H1 (cell line): ENCODE results near the gene KLHL14. TPM values are rescaled to one million over a fixed set of nuclear protein-coding genes. Genes with fewer than 3 reads are reported as not detected.

Source experiments
- CTCF ChIA-PET: fragments of 300-600 bp; sonication (Branson Sonifier 250); formaldehyde crosslinking; loops from one replicate; lab custom pipeline; 2021; ENCODE audit not compliant: partially characterized antibody; lab: Charles Lee
- POLR2A ChIA-PET: fragments of 300-600 bp; sonication (Branson Sonifier 250); formaldehyde crosslinking; loops from one replicate; lab custom pipeline; 2021; ENCODE audit warnings: inconsistent platforms; ENCODE audit not compliant: partially characterized antibody; lab: Charles Lee
- DNase-seq, 2 experiments: peaks; one replicate each; pipeline versions ENCODE4 v3.0.0 to v3.0.0-alpha.2; 2010 to 2022; ENCODE audit warnings: low spot score in 2 of 2, low read depth in 1 of 2, mixed read lengths in 1 of 2
- FAIRE-seq: peaks from 2 replicates; lab custom pipeline; 2011; peaks lifted over from hg19 to GRCh38; lab: Jason Lieb, UNC
- H2AFZ ChIP-seq: 2 replicates; pipeline ENCODE4 v1.8.1; 2012; ENCODE audit warnings: low read length, inconsistent platforms
- H2AK5ac ChIP-seq: 2 replicates; pipeline ENCODE4 v1.6.1; 2013; ENCODE audit warnings: low read depth, low read length
- H2BK120ac ChIP-seq: replicated peaks from 2 replicates; pipeline ENCODE3; 2013; ENCODE audit warnings: low read depth, low read length, inconsistent platforms
- H2BK12ac ChIP-seq: 2 replicates; pipeline ENCODE4 v1.6.1; 2013; ENCODE audit warnings: low read depth, low read length
- H2BK15ac ChIP-seq: 2 replicates; pipeline ENCODE4 v1.6.1; 2013; ENCODE audit warnings: low read length
- H2BK20ac ChIP-seq: 2 replicates; pipeline ENCODE4 v1.6.1; 2013; ENCODE audit warnings: low read length
- H2BK5ac ChIP-seq: 2 replicates; pipeline ENCODE4 v1.6.1; 2013; ENCODE audit warnings: low read depth, low read length
- H3K14ac ChIP-seq: 2 replicates; pipeline ENCODE4 v1.6.1; 2013; ENCODE audit warnings: inconsistent platforms; ENCODE audit not compliant: insufficient read length
- H3K18ac ChIP-seq: 2 replicates; pipeline ENCODE4 v1.6.1; 2013; ENCODE audit warnings: low read length; ENCODE audit errors: extremely low read depth
- H3K23ac ChIP-seq: 2 replicates; pipeline ENCODE4 v1.6.1; 2013; ENCODE audit warnings: inconsistent platforms; ENCODE audit not compliant: insufficient read length
- H3K23me2 ChIP-seq: 2 replicates; pipeline ENCODE4 v1.6.1; 2013; ENCODE audit warnings: low read depth, low read length
- H3K27ac ChIP-seq: 2 replicates; pipeline ENCODE4 v1.6.1; 2011; ENCODE audit warnings: low read depth, low read length, inconsistent platforms
- H3K27me3 ChIP-seq, 4 experiments: replicated peaks in 1 of 4; 1 replicate in 1 of 4; 2 replicates in 3 of 4; pipeline versions ENCODE4 v1.6.1 to v1.8.1; 2011 to 2013; ENCODE audit warnings: low read length in 3 of 4, mild to moderate bottlenecking in 3 of 4, inconsistent platforms in 2 of 4, mixed read lengths in 2 of 4, moderate library complexity in 1 of 4; ENCODE audit not compliant: control insufficient read depth in 3 of 4, insufficient read depth in 3 of 4; ENCODE audit errors: extremely low read depth in 1 of 4
- H3K36me3 ChIP-seq, 4 experiments: 2 replicates each; pipeline versions ENCODE4 v1.6.1 to v1.8.1; 2011 to 2013; ENCODE audit warnings: mild to moderate bottlenecking in 4 of 4, low read length in 3 of 4, moderate library complexity in 2 of 4, control low read depth in 1 of 4, inconsistent platforms in 1 of 4; ENCODE audit not compliant: insufficient read depth in 4 of 4, control insufficient read depth in 2 of 4
- H3K4ac ChIP-seq: replicated peaks from 2 replicates; pipeline ENCODE3; 2013; ENCODE audit warnings: low read length, low read depth, mixed read lengths, inconsistent platforms; ENCODE audit not compliant: insufficient read length
- H3K4me1 ChIP-seq, 4 experiments: replicated peaks in 1 of 4; 1 replicate in 1 of 4; 2 replicates in 3 of 4; pipeline versions ENCODE4 v1.6.1 to v1.8.1; 2011 to 2013; ENCODE audit warnings: low read length in 3 of 4, inconsistent platforms in 2 of 4, mixed read lengths in 1 of 4; ENCODE audit not compliant: insufficient read depth in 4 of 4, control insufficient read depth in 3 of 4
- H3K4me2 ChIP-seq, 2 experiments: 2 replicates each; pipeline versions ENCODE4 v1.6.1 to v1.8.1; 2011 to 2013; ENCODE audit warnings: low read depth in 2 of 2, low read length in 2 of 2, control low read depth in 1 of 2, inconsistent platforms in 1 of 2, mild to moderate bottlenecking in 1 of 2; ENCODE audit not compliant: insufficient read depth in 1 of 2
- H3K4me3 ChIP-seq, 4 experiments: fragments of 200-600, 300-600 bp in 1 of 4; sonication (generic), shearing (Covaris generic), sonication (Bioruptor Twin) in 1 of 4; 2 replicates each; pipeline versions ENCODE4 v1.5.1 to v1.8.1; 2011 to 2016; ENCODE audit warnings: low read length in 4 of 4, low read depth in 3 of 4, control low read depth in 2 of 4, inconsistent platforms in 2 of 4, mild to moderate bottlenecking in 2 of 4, mixed read lengths in 1 of 4, moderate library complexity in 1 of 4; ENCODE audit not compliant: insufficient read depth in 2 of 4; ENCODE audit errors: extremely low read depth in 1 of 4
- H3K56ac ChIP-seq: replicated peaks from 2 replicates; pipeline ENCODE3; 2013; ENCODE audit warnings: low read depth, mild to moderate bottlenecking, mixed read lengths, low read length, inconsistent platforms; ENCODE audit not compliant: insufficient read length
- H3K79me1 ChIP-seq: 2 replicates; pipeline ENCODE4 v1.6.1; 2013; ENCODE audit warnings: low read depth, low read length, control low read depth
- H3K79me2 ChIP-seq, 2 experiments: 2 replicates each; pipeline versions ENCODE4 v1.6.1 to v1.8.1; 2012 to 2013; ENCODE audit warnings: low read length in 2 of 2, mild to moderate bottlenecking in 2 of 2, inconsistent platforms in 1 of 2; ENCODE audit not compliant: insufficient read depth in 2 of 2, control insufficient read depth in 1 of 2
- H3K9ac ChIP-seq, 4 experiments: replicated peaks in 1 of 4; 1 replicate in 1 of 4; 2 replicates in 3 of 4; pipeline versions ENCODE4 v1.6.1 to v1.8.1; 2011 to 2013; ENCODE audit warnings: low read depth in 3 of 4, low read length in 3 of 4, control low read depth in 2 of 4, mild to moderate bottlenecking in 2 of 4, moderate library complexity in 2 of 4, inconsistent platforms in 1 of 4; ENCODE audit errors: extremely low read depth in 1 of 4
- H3K9me3 ChIP-seq, 2 experiments: 2 replicates each; pipeline versions ENCODE4 v1.6.1 to v1.8.1; 2012 to 2013; ENCODE audit warnings: mild to moderate bottlenecking in 2 of 2, moderate library complexity in 2 of 2, control low read depth in 1 of 2, inconsistent platforms in 1 of 2, low read depth in 1 of 2, low read length in 1 of 2, mixed read lengths in 1 of 2; ENCODE audit not compliant: insufficient read depth in 2 of 2
- H4K20me1 ChIP-seq, 2 experiments: replicated peaks in 1 of 2; 2 replicates each; pipeline versions ENCODE3 to v1.8.1; 2011 to 2013; ENCODE audit warnings: inconsistent platforms in 2 of 2, low read length in 2 of 2, mild to moderate bottlenecking in 1 of 2; ENCODE audit not compliant: insufficient read depth in 2 of 2, control insufficient read depth in 1 of 2
- H4K5ac ChIP-seq: 2 replicates; pipeline ENCODE4 v1.6.1; 2013; ENCODE audit warnings: low read length, low read depth, mixed read lengths, inconsistent platforms; ENCODE audit not compliant: insufficient read length
- H4K8ac ChIP-seq: 2 replicates; pipeline ENCODE4 v1.8.0; 2013; ENCODE audit warnings: mild to moderate bottlenecking, moderate library complexity, low read length, inconsistent platforms; ENCODE audit not compliant: insufficient read depth; ENCODE audit errors: extremely low read depth
- H4K91ac ChIP-seq: replicated peaks from 2 replicates; pipeline ENCODE3; 2013; ENCODE audit warnings: low read length, mixed read lengths, inconsistent platforms; ENCODE audit not compliant: insufficient read length
- ATF3 ChIP-seq: IDR thresholded peaks from 2 replicates; pipeline ENCODE4 v1.6.1; 2011; ENCODE audit warnings: low read depth, mild to moderate bottlenecking, low read length; ENCODE audit not compliant: insufficient read depth
- BACH1 ChIP-seq: IDR thresholded peaks from 2 replicates; pipeline ENCODE4 v1.6.1; 2012; ENCODE audit warnings: low read length, improper control_type of control experiment
- RBBP5 ChIP-seq: IDR thresholded peaks from 2 replicates; pipeline ENCODE4 v1.7.1; 2012; ENCODE audit warnings: low read depth, mild to moderate bottlenecking, inconsistent platforms, low read length, moderate library complexity, borderline replicate concordance
- SP1 ChIP-seq: IDR thresholded peaks from 2 replicates; pipeline ENCODE4 v1.6.1; 2011; ENCODE audit warnings: low read depth, low read length
- WGBS, 2 experiments: shearing (Covaris generic) in 1 of 2; methylation state at CpG; one replicate each; pipeline versions ENCODE4 v1.1.6 to v1.1.7; 2013 to 2015; ENCODE audit warnings: low lambda C conversion rate in 2 of 2, mixed read lengths in 2 of 2, inconsistent platforms in 1 of 2, low coverage in 1 of 2, missing lambda C conversion rate in 1 of 2; ENCODE audit not compliant: insufficient replicate concordance in 2 of 2, insufficient coverage in 1 of 2, insufficient read length in 1 of 2; ENCODE audit errors: extremely low coverage in 1 of 2, missing lambda C conversion rate in 1 of 2; 5-methylcytosine and 5-hydroxymethylcytosine counted together
- polyA plus RNA-seq, 7 experiments: library from polyadenylated mRNA; depleted of rRNA in 3 of 7; stranded (reverse) in 5 of 7; unstranded in 2 of 7; fragments of >200 nt in 5 of 7; fragments of 200-250 nt in 2 of 7; gene quantifications; 1 replicate in 5 of 7; 2 replicates in 1 of 7; 4 replicates in 1 of 7; pipeline versions ENCODE4 v1.2.1 to v1.2.3, GENCODE V29; 2011 to 2013; ENCODE audit warnings: missing spikeins in 2 of 7, mixed read lengths in 2 of 7
- total RNA-seq: library from RNA; stranded (reverse); fragmentation: NEBNext Ultra II Directional; extraction: Animal tissue kit (Norgen Biotek cat#: 25700); gene quantifications from 2 replicates; pipeline ENCODE4 v1.2.1, GENCODE V29; 2021

The KLHL14 gene
- total and polyA plus RNA-seq, 2 of the 8 experiments (the other 6 are each of a cell fraction or from before 2014, with no cell fraction given): 1.1 to 1.2 TPM

DNA sequence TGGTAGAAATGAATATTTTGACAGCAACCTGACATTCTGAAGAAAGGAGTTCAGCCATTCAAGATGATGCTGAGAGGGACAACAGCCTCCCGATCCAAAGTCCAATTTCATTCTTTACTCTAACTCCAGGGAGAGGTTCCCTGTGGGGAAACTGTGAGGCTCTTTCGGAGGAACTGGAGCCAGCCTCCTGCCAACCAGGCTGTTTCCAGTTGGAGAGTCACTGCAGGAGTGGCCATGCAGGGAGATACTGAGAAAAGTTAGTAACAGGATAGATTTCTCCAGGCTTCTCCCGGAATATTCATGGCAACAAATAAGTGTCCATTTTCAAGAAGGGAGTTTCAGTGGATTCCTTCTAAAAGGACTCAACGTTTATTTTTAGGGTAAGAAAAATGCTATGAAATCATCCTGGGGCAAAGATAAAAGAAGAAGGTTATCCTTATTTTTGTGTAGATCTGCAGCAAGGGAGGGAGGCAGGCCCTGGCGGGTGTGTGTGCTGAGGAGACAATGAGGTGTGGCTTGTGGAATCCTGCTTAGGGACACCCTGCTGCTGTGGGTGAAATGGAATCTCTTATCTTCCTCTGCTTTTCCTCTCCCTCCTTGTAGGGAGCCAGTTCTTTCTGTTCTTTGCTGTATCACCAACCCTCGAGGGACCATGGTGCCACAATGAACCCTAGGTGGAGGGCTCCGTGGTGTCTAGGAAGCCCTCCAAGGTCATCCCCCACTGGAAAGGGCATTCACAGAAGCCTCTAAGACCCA is 18.1 kb downstream of the KLHL14 start:
- ChIA-PET POLR2A (interaction anchor here (0.9 to 1.3 kb wide), 2 partner anchors 16 to 18 kb away, joined by 3 to 4 read pairs; partner anchors contain the start of gene KLHL14), CTCF (interaction anchor here (1.1 to 1.2 kb wide), 2 partner anchors 9 to 40 kb away, joined by 3 read pairs; no protein-coding TSS in a partner anchor)
- 40% methylated on average over 7 of the region's 7 CpGs; no CpG with 5 or more reads in 1 of the 2 experiments for WGBS, 2 experiments

More for the DNA sequence above, 18.1 kb downstream of the KLHL14 start:
- Histone ChIP-seq H2BK20ac (no peak overlapping the region; the same call in 1 of the 2 replicates), H3K9ac (no peak overlapping the region; a peak in 1 of 7 replicates), H3K23me2 (no peaks in the 10 kb centered on the region), H3K27ac (no peak overlapping the region), H2AFZ (peak overlapping the region; percentile 21; the same call in 1 of the 2 replicates), H4K20me1 (no peaks in the 10 kb centered on the region), H3K36me3 (no peaks in the 10 kb centered on the region), H2BK120ac (no peak overlapping the region), H3K79me1 (no peaks in the 10 kb centered on the region), H2BK5ac (peak overlapping the region; percentile 38; the same call in 1 of the 2 replicates), H3K9me3 (no peaks in the 10 kb centered on the region), H3K79me2 (no peaks in the 10 kb centered on the region), H3K56ac (no peak overlapping the region), H3K14ac (no peak overlapping the region), H2BK12ac (no peak overlapping the region), H3K23ac (no peak overlapping the region), H3K4me2 (peak overlapping the region; percentile 25 to 53; a peak in 3 of 4 replicates), H3K4ac (no peak overlapping the region), H4K8ac (no peak overlapping the region), H3K4me1 (peaks cover 5 to 19% (median 8%) of the 10 kb centered on the region in 4 experiments), H3K4me3 (peak overlapping the region in 1 of 4 experiments; percentile 16; a peak in 3 of 8 replicates), H2AK5ac (no peak overlapping the region), H3K18ac (peak overlapping the region; percentile 41; the same call in 1 of the 2 replicates), H4K91ac (no peak overlapping the region), H2BK15ac (no peak overlapping the region), H3K27me3 (no peaks in the 10 kb centered on the region; a peak in 1 of 7 replicates), H4K5ac (peak overlapping the region; percentile 20)
- TF ChIP-seq BACH1 (no peak), SP1 (no peak), ATF3 (no peak), RBBP5 (0 out of 2 replicates have a peak, but pooled peaks have one; percentile 43)
- FAIRE-seq (peak; percentile 48), DNase-seq (no peak)
